HG02885 (cell line): ENCODE results near the gene INO80E.

Experiments used
- ATAC-seq: cut with Tn5 transposase; IDR thresholded peaks from one replicate; pipeline ENCODE4 v1.9.1; 2021; ENCODE audit warnings: mild to moderate bottlenecking; ENCODE audit not compliant: unreplicated experiment, poor library complexity

INO80E gene

DNA sequence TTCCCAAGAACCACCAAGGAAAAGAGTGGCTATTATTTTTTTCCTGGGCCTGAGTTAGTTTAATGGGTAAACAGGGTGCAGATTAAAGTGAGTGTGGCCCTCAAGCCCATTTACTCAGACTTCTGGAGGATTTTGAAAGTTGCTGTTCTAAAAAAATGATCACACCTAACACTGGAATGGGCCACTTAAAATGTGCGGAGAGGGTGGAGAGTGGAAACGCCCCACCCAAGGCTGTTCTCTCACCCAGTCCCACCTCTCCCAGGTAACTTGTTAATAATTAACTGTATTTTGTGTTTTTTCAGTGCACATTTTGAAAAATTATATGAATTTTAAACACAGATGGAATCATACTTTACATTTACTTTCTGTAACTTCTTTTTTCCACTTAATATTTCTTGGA, 6.0 kb upstream of the INO80E start:
- no peak for ATAC-seq

DNA sequence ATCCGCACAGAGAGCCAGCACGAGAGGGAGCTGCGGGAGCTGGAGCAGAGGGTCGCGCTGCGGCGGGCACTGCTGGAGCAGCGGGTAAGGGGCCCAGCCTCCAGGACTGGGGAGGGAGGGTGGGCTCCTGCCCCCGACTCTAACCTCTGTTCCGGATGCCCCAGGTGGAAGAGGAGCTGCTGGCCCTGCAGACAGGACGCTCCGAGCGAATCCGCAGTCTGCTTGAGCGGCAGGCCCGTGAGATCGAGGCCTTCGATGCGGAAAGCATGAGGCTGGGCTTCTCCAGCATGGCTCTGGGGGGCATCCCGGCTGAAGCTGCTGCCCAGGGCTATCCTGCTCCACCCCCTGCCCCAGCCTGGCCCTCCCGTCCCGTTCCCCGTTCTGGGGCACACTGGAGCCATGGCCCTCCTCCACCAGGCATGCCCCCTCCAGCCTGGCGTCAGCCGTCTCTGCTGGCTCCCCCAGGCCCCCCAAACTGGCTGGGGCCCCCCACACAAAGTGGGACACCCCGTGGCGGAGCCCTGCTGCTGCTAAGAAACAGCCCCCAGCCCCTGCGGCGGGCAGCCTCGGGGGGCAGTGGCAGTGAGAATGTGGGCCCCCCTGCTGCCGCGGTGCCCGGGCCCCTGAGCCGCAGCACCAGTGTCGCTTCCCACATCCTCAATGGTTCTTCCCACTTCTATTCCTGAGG, 5.0 kb upstream of the INO80E start:
- no peak for ATAC-seq

GRCh38 chr16:29991571-29991904, 4.5 kb upstream of the INO80E start:
- no peak for ATAC-seq

GRCh38 chr16:29992344-29992967, 3.6 kb upstream of the INO80E start:
- no peak for ATAC-seq

DNA sequence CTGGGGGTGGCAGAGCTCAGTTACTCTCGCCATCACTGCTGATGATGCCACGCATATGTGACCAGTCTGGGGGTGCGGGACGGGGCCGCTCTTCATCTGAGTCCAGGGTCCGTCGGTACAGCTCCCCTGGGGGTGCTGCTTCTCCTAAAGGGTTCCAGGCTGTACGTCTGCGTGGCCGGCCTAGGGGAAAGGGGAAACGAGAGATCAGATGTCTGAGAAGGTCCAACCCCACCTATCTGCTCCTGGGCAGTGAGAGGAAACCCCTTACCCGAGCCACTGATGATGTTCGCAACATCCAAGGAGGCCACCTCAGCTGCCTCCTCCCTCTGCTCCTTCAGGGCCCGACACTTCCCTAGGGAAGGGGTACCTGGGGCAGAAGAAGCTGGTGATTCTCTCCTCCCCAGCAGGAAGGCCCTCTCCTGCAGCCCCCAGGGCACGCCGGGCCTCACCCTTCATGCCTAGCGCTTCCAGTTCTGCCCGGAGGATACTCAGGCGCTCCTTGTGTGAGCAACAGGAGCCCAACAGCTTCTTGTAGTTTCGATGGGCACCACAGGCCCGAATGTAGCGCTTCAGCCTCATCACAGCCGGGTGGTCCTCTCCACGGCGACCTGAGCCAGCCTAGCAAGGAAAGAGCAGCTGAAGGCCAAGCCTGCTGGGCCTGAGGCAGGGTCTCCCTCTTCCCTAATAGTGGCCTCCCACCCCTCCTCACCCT, 2.7 kb upstream of the INO80E start:
- ATAC-seq, result no peak

- no peak for ATAC-seq
Measured at GRCh38 chr16:29993903-29994599, 2.0 kb upstream of the INO80E start.

GRCh38 chr16:29994600-29995323, 1.3 kb upstream of the INO80E start:
- peak; percentile 34 for ATAC-seq

- ATAC-seq, result peak; percentile 55
Measured at GRCh38 chr16:29995324-29995910, 624 bp upstream of the INO80E start, which contains the start of gene HIRIP3. Gene HIRIP3, minus strand, starts transcription at chr16:29995617. Its CDS starts 12 bp downstream, at chr16:29995605.

- ATAC-seq, result no peak
Measured at GRCh38 chr16:29996766-29997250, 767 bp downstream of the INO80E start.

DNA sequence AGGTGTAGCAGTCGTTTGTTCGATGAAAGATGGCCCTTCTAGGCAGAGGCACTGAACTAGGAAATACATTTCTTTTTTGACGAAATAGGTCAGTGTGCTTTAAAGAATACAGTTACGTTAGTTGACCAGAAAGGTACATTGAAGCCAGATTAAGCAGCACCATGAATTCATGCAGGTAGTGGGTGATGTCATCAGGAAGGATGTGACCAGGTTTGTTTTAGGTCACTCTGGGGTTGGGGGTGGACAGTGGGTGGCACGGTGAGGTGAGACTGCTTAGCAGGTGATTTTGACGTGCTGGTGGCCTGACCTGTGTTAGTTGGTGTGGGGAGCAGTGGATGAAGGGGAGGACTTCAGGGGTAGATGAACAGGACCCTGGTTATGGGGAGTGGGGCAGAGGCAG, 3.6 kb downstream of the INO80E start:
- ATAC-seq, result no peak

GRCh38 chr16:30000735-30001631, 4.9 kb downstream of the INO80E start:
- no peak for ATAC-seq

DNA sequence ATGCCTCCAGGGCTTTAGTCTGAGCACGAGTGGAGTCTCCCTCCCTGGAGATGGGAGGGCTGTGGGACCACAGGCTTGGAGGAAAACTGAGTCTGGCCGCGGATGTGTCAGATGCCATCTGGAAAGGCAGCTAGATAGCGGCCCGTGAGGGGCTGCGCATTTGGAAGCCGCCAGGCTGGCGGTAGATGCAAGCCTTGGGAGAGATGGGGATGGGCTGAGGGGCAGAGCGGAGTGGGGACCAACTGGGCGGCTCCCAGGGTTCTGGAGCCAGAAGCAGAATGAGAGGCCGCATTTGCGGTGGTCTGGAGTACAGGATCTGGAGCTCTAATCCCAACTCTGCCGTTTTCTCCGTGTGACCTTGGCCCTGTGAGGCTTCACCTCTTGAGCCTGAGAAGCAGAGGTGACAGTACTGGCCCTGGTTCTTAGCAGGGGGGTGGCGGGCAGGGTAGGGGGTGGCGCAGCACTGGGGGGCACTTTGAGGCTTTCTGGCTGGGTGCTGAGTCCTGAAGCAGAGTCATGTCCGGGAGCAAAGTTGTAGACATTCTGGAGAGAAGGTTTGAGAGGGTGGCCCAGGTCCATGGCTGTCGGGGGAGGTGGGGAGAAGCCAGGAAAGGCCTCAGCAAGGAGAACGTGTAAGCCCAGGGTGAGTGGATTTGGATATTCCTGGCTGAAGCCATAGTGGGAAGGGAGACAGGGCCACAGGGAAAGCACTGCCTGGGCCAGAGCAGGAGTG, 6.7 kb downstream of the INO80E start:
- ATAC-seq, result no peak

DNA sequence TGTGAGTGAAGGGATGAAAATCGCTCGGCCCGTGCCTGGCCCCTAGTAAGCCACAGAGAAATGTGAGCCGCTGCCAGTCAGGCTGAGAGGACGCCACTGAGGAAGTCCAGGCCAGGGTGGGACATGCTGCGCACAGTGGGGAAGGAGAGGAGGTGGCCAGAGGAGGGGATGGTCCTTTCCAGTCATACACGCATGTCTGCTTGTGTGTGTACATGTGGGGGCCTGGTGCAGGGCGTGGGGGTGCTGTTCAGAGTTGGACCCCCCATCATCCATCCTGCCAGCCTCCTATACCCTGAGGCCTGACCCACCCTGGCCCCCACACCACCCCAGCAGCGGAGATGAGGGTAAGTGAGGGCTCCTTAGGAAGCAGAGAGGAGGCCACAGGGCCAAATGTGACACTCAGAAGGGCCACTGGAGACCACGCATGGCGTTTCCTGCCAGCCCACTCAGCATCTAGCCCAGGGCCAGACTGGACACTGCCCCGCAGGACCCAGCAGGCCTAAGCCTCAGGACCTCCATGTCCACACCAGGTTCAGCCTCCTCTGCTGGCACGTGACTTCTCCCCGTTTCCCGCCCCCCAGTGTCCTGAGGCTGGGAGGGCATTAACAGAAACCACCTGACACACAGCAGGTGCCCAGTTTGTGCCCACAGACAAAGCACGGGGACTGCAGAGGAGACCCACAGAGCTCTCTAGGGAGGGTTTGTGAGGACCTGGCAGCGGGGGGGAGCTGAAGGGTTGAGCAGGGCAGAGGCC, 7.8 kb downstream of the INO80E start:
- ATAC-seq, result no peak

DNA sequence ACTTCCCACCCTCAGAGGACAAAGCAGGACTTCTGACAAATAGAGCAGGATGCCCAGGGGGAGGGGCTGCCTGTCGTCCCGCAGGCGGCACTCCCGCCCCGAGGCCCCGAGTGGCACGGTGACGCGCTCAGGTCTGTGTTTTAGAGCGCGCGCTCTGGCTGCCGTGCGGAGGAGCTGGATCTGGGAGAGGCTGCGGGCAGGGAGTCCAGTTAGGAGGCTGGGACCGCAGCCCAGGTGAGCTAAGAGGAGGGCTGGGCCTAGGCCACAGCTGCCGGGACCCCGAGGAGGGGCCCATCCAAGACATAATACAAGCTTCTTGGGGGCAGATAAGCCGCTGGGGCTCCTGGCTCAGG, 8.4 kb downstream of the INO80E start:
- no peak for ATAC-seq

DNA sequence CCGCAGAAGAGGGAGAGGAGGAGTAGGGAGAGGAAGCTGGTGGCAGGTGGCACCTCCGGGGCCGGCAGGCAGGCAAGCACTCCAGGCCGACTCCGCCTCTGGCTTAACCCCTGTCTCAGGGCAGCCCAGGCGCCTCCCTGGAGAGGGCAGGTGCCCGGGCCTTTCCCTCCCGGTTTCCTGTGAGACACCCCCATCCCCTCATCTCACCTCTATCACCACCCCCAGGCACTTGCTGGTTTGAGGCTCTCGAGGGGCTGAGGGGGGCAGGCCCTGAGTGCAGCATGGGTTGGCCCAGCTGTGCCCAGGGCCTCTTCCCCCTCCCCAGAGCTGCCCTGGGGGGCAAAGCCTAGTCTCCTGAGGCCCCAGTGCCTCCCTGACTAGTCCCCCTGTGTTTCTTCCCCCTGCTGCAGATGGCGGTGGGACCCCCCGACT, 8.8 kb downstream of the INO80E start:
- ATAC-seq, result no peak

GRCh38 chr16:30005341-30006094, 9.5 kb downstream of the INO80E start:
- no peak for ATAC-seq

DNA sequence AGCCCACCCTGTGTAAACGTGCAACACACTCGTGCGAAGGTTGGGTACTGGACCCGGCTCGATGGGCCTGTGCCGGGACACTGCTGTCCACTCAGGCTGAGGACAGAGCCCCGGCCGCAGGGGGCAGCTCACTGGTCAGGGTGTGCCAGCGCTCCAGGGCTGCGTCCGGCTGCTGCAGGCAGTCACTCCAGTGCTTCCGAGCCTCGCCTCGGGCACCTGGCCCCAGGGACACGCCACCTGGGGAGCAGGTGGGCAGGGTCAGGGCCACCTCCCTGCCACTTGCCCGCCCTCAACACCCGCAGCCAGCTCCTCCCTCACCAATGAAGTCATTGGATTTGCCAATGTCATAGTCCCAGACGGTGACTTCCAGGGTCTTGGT, 10.0 kb downstream of the INO80E start:
- no peak for ATAC-seq
